ENCODE measurements around the gene POU3F1.

Gene POU3F1

DNA sequence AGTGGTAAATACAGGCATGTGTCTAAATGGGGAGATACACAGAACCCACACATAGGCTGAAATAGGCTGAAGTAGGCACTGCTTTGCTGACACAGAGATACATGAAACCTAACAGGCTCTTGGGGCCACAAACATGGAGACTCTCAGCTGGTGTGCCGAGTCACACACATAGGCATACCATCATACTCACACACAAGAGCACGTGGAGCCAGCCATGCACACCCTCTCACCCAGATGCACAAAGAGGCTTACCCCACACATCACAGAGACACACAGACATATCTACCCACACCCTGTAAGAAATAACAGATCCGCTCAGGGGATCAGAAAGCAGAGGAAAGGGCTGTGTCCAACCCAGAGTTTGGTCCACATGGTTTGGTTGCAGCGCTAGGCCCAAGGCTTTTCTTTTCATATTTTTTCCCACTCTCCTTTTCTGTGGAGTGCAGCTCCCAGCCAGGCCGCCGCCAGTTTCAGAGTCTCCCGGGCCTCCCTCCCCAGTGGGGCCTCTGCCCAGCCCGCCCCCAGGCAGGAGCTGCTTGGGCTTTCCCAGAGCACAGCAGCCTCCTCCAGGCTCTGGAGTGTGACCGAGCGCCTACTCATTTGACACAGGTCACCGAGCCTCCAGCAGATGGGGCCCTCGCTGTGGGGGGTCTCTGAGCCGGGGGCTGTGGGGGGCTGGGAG lies 3.9 kb upstream of the POU3F1 start:
- no peak for DNase-seq
- no peak for TF ChIP-seq GATA1 (IDR thresholded peaks at IDR 0.05; ENCODE audit: low read depth, low read length)

- no peak for TF ChIP-seq GATA1 (IDR thresholded peaks at IDR 0.05; ENCODE audit: low read depth, low read length)
- no peak for TF ChIP-seq POLR2A (IDR thresholded peaks at IDR 0.05; ENCODE audit: low read length)
- no peak for DNase-seq
These were observed 1.1 kb upstream of the POU3F1 start for GRCh38 chr1:38047603-38048141.

GRCh38 chr1:38046884-38047602 lies 450 bp upstream of the POU3F1 start:
- TF ChIP-seq GATA1 (IDR thresholded peaks at IDR 0.05; ENCODE audit: low read depth, low read length) (no peak), POLR2A (IDR thresholded peaks at IDR 0.05; ENCODE audit: low read length) (no peak)
- DNase-seq, result peak; percentile 78 to 80

DNA sequence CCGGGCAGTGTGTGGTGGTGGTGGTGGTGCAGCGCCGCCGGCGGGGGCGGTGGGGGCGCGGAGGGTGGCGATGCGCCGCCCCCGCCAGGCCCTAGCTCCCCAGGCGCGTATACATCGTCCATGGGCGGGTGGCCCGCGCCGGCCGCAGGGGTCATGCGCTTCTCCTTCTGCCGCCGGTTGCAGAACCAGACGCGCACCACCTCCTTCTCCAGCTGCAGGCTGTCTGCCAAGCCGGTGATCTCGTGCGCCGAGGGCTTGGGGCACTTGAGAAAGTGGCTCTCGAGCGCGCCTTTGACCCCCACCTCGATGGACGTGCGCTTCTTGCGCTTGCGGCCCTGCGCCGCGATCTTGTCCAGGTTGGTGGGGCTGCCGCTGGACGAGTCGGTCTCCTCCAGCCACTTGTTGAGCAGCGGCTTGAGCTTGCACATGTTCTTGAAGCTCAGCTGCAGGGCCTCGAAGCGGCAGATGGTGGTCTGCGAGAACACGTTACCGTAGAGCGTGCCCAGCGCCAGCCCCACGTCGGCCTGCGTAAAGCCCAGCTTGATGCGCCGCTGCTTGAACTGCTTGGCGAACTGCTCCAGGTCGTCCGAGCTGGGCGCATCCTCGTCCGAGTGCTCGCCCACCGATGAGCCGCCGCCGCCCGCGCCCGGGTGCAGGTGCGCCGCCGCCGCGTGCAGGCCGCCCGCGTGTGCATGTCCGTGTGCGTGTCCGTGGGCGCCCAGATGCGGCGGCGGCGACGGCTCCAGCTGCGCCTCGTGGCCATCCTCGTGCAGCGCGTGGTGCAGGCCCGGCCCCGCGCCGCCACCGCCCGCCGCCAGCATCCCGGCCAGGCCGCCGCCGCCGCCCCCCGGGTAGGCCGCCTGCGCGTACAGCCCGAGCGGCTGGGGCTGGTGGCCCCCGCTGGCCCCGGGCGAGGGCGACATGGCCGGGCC lies 926 bp downstream of the POU3F1 start:
- peak; percentile 30 to 42 for DNase-seq

GRCh38 chr1:38044221-38045215 lies 2.1 kb downstream of the POU3F1 start:
- no peak for DNase-seq
- no peak for TF ChIP-seq GATA1 (IDR thresholded peaks at IDR 0.05; ENCODE audit: low read depth, low read length)
- TF ChIP-seq POLR2A (IDR thresholded peaks at IDR 0.05; ENCODE audit: low read length), result no peak

More for the DNA sequence above, 926 bp downstream of the POU3F1 start:
- TF ChIP-seq POLR2A (IDR thresholded peaks at IDR 0.05; ENCODE audit: low read length) (no peak), GATA1 (IDR thresholded peaks at IDR 0.05; ENCODE audit: low read depth, low read length) (no peak)

- DNase-seq, result no peak
- TF ChIP-seq POLR2A (IDR thresholded peaks at IDR 0.05; ENCODE audit: low read length) (no peak), GATA1 (IDR thresholded peaks at IDR 0.05; ENCODE audit: low read depth, low read length) (no peak)
These were observed 3.4 kb downstream of the POU3F1 start for GRCh38 chr1:38043036-38043747.

DNA sequence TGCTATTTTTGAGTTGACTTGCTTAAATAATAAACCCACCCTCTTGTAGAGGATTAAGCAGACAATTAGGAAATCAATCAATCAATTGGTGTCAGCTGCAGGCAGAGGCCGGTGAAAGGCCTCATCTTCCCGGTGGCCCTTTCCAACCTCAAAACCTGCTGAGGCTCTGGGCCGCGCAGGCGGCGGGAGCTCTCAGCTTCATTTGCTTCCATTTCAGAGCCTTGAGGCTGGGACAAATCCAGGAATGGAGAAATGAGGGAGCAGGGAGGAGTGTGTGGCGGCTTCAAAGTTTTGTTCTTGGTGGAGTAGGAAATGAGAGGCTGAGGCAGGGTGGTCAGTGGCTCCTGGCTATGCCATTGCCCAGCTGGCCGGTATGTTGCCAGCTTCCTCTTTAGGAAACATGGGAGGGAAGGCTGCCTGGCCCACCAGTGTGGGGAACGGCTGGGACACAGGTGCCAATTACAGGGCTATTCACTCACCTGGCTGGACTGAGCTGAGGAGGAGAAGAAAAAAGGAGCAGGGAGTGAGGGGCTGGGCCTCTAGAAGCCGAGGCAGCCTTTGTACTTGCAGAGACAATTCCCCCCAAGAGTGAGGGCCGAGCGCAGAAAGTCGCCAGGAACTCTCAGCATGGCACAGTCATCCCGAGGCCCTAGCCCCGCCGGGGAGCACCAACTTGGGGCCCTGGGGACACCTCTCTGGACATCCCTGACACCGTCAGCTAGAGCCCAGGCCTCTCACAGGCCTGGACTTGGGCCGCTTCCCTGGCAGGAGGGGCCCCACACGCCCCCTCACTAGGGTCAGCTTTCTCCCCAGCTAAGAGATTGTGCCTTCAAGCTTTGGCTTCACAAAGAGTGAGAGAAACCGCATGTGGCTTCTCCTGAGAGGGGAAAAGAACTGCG lies 4.4 kb downstream of the POU3F1 start:
- DNase-seq, result no peak
- TF ChIP-seq POLR2A (IDR thresholded peaks at IDR 0.05; ENCODE audit: low read length), result no peak

GRCh38 chr1:38039331-38040088 lies 7.1 kb downstream of the POU3F1 start:
- TF ChIP-seq POLR2A (IDR thresholded peaks at IDR 0.05; ENCODE audit: low read length) (no peak), GATA1 (IDR thresholded peaks at IDR 0.05; ENCODE audit: low read depth, low read length) (no peak)
- DNase-seq, result no peak

- no peak for DNase-seq
- TF ChIP-seq GATA1 (IDR thresholded peaks at IDR 0.05; ENCODE audit: low read depth, low read length) (no peak), POLR2A (IDR thresholded peaks at IDR 0.05; ENCODE audit: low read length) (no peak)
These were observed 7.7 kb downstream of the POU3F1 start for GRCh38 chr1:38038861-38039260.

DNA sequence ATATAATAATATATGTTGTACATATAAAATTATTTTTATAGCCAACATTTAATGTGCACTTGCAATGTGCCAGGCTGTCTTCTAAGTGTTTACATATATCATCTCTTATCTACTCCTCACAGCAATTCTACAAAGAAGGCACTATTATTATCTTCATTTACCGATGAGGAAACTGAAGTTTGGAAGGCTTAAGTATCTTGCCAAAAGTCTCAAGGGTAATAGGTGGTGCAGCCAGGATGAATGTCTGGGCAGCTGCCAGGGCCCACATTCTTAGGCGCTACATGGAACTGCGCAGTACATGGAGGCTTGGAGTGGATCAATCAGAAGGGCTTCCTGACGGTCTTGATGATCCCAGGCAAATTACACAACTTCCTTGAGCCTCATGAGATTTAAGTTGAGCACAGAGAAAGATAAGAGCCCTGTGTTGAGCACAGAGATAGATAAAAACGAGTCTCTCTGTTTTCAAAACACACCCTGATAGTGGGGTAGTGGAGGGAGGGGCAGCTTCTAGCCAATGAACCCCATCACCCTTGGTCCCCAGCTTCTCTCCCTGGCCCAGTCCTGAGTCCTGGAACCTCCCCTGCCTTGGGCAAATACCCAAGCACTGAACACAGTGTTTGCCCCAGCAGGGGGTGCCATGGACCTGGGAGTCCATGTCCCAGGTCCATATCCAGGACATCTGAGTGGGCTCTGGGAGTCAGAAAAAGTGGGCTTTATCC lies 9.2 kb downstream of the POU3F1 start:
- no peak for TF ChIP-seq GATA1 (IDR thresholded peaks at IDR 0.05; ENCODE audit: low read depth, low read length)
- TF ChIP-seq POLR2A (IDR thresholded peaks at IDR 0.05; ENCODE audit: low read length), result no peak
- peak; percentile 79 to 93 for DNase-seq
